ENCODE data around the gene GAS7.

GAS7 gene

GRCh38 chr17:10205549-10206185 lies 7.3 kb upstream of the GAS7 start:
- no peak for DNase-seq (ENCODE audit: low read depth)
- H3K4me3 ChIP-seq (ENCODE audit: control insufficient read depth, low read depth, low read length): no peak overlapping the region
- TF ChIP-seq CTCF (IDR thresholded peaks at IDR 0.05; ENCODE audit: control insufficient read depth, insufficient read depth, low read depth, low read length, missing control alignments): no peak

GRCh38 chr17:10201680-10202079 lies 3.3 kb upstream of the GAS7 start:
- no peak for DNase-seq (ENCODE audit: low read depth)
- TF ChIP-seq CTCF (IDR thresholded peaks at IDR 0.05; ENCODE audit: control insufficient read depth, insufficient read depth, low read depth, low read length, missing control alignments): no peak
- no peak overlapping the region for H3K4me3 ChIP-seq (ENCODE audit: control insufficient read depth, low read depth, low read length)

- no peak for TF ChIP-seq CTCF (IDR thresholded peaks at IDR 0.05; ENCODE audit: control insufficient read depth, insufficient read depth, low read depth, low read length, missing control alignments)
- no peak overlapping the region for H3K4me3 ChIP-seq (ENCODE audit: control insufficient read depth, low read depth, low read length)
- no peak for DNase-seq (ENCODE audit: low read depth)
These were observed 2.2 kb upstream of the GAS7 start for GRCh38 chr17:10200645-10201044.

- DNase-seq (ENCODE audit: low read depth): no peak
- H3K4me3 ChIP-seq (ENCODE audit: control insufficient read depth, low read depth, low read length): no peak overlapping the region
- no peak for TF ChIP-seq CTCF (IDR thresholded peaks at IDR 0.05; ENCODE audit: control insufficient read depth, insufficient read depth, low read depth, low read length, missing control alignments)
These were observed 1.6 kb upstream of the GAS7 start for GRCh38 chr17:10200016-10200415.

- TF ChIP-seq CTCF (IDR thresholded peaks at IDR 0.05; ENCODE audit: control insufficient read depth, insufficient read depth, low read depth, low read length, missing control alignments): no peak
- H3K4me3 ChIP-seq (ENCODE audit: control insufficient read depth, low read depth, low read length): peak overlapping the region; percentile 33
- DNase-seq (ENCODE audit: low read depth): no peak
These were observed 491 bp downstream of the GAS7 start for GRCh38 chr17:10197721-10198508.

- DNase-seq (ENCODE audit: low read depth): no peak
- H3K4me3 ChIP-seq (ENCODE audit: control insufficient read depth, low read depth, low read length): peak overlapping the region; percentile 28
- TF ChIP-seq CTCF (IDR thresholded peaks at IDR 0.05; ENCODE audit: control insufficient read depth, insufficient read depth, low read depth, low read length, missing control alignments): no peak
These were observed 1.1 kb downstream of the GAS7 start for GRCh38 chr17:10197362-10197720.

Measured in AG09309 (cell line).